OCI-M2 (cell line): ENCODE measurements around the gene NEURL1.

ENCODE experiments used
- DNase-seq: peaks from one replicate; lab custom pipeline; 2025; ENCODE audit not compliant: unreplicated experiment; lab: John Stamatoyannopoulos, UW

The NEURL1 gene

DNA sequence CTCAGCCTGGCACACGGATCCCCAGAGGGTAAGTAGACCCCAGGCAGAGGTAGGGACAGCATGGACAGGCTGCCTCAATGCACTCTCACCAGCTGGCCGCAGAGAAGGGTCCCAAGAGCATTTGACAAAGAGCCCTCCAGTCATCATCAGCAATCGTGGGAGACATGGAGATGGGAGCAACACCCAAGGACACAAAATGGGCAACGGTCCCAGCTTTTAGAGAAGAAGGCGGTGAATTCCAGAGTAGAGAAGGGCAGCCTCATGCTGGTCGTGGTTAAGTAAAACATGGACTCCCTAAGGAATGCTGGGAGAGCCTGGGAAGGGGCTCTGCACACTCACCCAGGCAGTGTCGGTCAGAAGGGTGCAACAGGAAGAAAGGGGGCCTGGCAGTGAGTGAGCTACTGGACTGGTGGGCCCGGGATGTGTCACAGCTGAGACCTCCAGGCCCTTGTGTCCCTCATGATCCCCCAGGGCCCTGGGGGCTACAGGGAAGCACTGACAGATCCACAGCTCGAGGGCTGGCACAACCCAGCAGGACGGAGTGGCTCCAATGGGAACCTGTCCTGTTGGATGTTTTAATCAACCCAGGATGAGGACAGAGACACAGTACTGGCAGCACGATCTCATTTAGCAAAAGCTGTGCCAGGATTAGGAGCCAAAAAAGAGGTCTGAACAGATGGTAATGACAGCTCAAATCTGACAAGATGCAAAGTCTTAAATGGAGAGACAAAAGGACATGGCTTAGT lies 147.1 kb downstream of the NEURL1 start:
- no peak for DNase-seq

DNA sequence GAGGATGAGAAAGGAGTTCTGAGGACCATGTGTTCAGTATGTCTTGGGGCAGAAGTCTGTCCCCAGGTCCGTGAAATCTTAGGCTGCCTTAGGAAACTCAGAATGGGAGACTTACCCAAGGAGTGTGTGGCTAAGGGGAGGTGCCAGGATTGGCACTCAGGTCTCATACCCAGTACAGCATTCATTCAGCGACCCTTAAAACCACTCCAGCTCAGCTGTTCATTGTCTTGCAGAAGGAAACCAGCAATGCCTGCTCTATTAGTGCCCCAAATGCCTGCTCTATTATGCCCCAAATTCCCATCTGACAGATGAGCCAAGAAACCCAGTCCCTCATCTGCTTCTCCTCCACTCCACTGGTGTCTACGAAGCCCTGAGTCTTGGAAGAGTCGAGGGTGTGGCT lies 147.8 kb downstream of the NEURL1 start:
- DNase-seq, result no peak
